HepG2 (cell line): Measurements from ENCODE around the gene BMF. TPM values are rescaled to one million over a fixed set of nuclear protein-coding genes. Genes with fewer than 3 reads are reported as not detected.
A peak's percentile ranks its signal among the peaks of the same experiment; 100 is the strongest.

ENCODE experiments used
- ATAC-seq: fragments of 200-7000 bp; cut with Tn5 transposase; 3 replicates; pipeline ENCODE4 v1.9.1; 2020; ENCODE audit warnings: mild to moderate bottlenecking, moderate library complexity
- BruUV-seq: library from RNA; stranded (reverse); fragments of 400-500 nt; replicated peaks from 2 replicates; lab custom pipeline; 2021; lab: Mats Ljungman, UMichigan
- CTCF ChIA-PET: fragments of 300-600 bp; formaldehyde crosslinking; extraction: SDS; loops from one replicate; lab custom pipeline; 2021; ENCODE audit warnings: low total read pairs, inconsistent platforms, low intra/inter-chr PET ratio; lab: Yijun Ruan, JAX
- POLR2A ChIA-PET: fragments of 350-600 bp; sonication (Branson Sonifier 250); formaldehyde crosslinking; loops from one replicate; lab custom pipeline; 2020; ENCODE audit warnings: antibody characterized with exemption, inconsistent platforms; lab: Yijun Ruan, JAX
- DNase-seq: peaks from one replicate; pipeline ENCODE4 v3.0.0-alpha.2; 2015; ENCODE audit warnings: low spot score
- FAIRE-seq: peaks from 3 replicates; lab custom pipeline; 2011; peaks lifted over from hg19 to GRCh38; lab: Jason Lieb, UNC
- H2AFZ ChIP-seq: one replicate; pipeline ENCODE4 v1.6.1; 2011; ENCODE audit warnings: low read length, inconsistent platforms
- H3K27ac ChIP-seq: fragments of 300-600 bp; 3 replicates; pipeline ENCODE4 v1.8.0; 2011; ENCODE audit warnings: mixed run types, mild to moderate bottlenecking, mixed read lengths, low read length, inconsistent platforms; ENCODE audit not compliant: insufficient read depth; ENCODE audit errors: extremely low read length
- H3K27me3 ChIP-seq, 2 experiments: fragments of 200-600 bp in 1 of 2; 2 replicates in 1 of 2; 3 replicates in 1 of 2; pipeline versions ENCODE4 v1.6.0 to v1.8.0; 2011; ENCODE audit warnings: low read length in 2 of 2, mild to moderate bottlenecking in 2 of 2, moderate library complexity in 2 of 2, inconsistent platforms in 1 of 2; ENCODE audit not compliant: insufficient read depth in 2 of 2, control insufficient read depth in 1 of 2
- H3K36me3 ChIP-seq, 2 experiments: fragments of 200-600 bp in 1 of 2; replicated peaks in 1 of 2; 2 replicates in 1 of 2; 3 replicates in 1 of 2; pipeline versions ENCODE4 v1.5.1 to v1.8.0; 2011; ENCODE audit warnings: low read length in 2 of 2, inconsistent platforms in 1 of 2; ENCODE audit not compliant: insufficient read depth in 2 of 2, control insufficient read depth in 1 of 2
- H3K4me1 ChIP-seq: 2 replicates; pipeline ENCODE4 v1.5.1; 2012; ENCODE audit warnings: low read length, inconsistent platforms; ENCODE audit not compliant: insufficient read depth
- H3K4me2 ChIP-seq: 2 replicates; pipeline ENCODE4 v1.6.0; 2011; ENCODE audit warnings: low read depth, low read length, inconsistent platforms
- H3K4me3 ChIP-seq, 3 experiments: fragments of 200-600 bp in 1 of 3; sonication (generic), shearing (Covaris generic) in 1 of 3; replicated peaks in 1 of 3; 2 replicates each; pipeline ENCODE4 v1.5.1; 2011 to 2016; ENCODE audit warnings: low read length in 3 of 3, inconsistent platforms in 2 of 3, low read depth in 2 of 3, mild to moderate bottlenecking in 2 of 3, control low read depth in 1 of 3, mixed read lengths in 1 of 3; ENCODE audit not compliant: insufficient read depth in 1 of 3
- H3K79me2 ChIP-seq: one replicate; pipeline ENCODE4 v1.6.1; 2011; ENCODE audit warnings: low read length, inconsistent platforms; ENCODE audit not compliant: insufficient read depth
- H3K9ac ChIP-seq: 2 replicates; pipeline ENCODE4 v1.6.0; 2011; ENCODE audit warnings: mild to moderate bottlenecking, low read depth, low read length, inconsistent platforms; ENCODE audit not compliant: insufficient read depth
- H3K9me3 ChIP-seq: 2 replicates; pipeline ENCODE4 v1.5.1; 2012; ENCODE audit warnings: mild to moderate bottlenecking, low read length
- H4K20me1 ChIP-seq: 2 replicates; pipeline ENCODE4 v1.6.0; 2011; ENCODE audit warnings: inconsistent platforms, mild to moderate bottlenecking, low read length, moderate library complexity; ENCODE audit not compliant: insufficient read depth
- CREM ChIP-seq, 2 experiments: sonication (generic) in 1 of 2; formaldehyde crosslinking in 1 of 2; IDR thresholded peaks; 2 replicates each; pipeline versions ENCODE4 v1.4.0 to v1.6.1; 2016 to 2020; ENCODE audit warnings: antibody characterized with exemption in 1 of 2, mild to moderate bottlenecking in 1 of 2, missing genetic modification reagents in 1 of 2
- FOXK1 ChIP-seq: sonication (generic); formaldehyde crosslinking; IDR thresholded peaks from 2 replicates; pipeline ENCODE4 v1.4.0; 2020; ENCODE audit warnings: low read depth, missing genetic modification reagents, borderline replicate concordance
- HDAC2 ChIP-seq: sonication (generic); formaldehyde crosslinking; IDR thresholded peaks from 2 replicates; pipeline ENCODE4 v1.4.0; 2020; ENCODE audit warnings: missing genetic modification reagents
- IRF2 ChIP-seq: IDR thresholded peaks from 2 replicates; pipeline ENCODE4 v1.6.1; 2018; ENCODE audit warnings: missing genetic modification reagents, missing compliant biosample characterization
- KAT2B ChIP-seq: fragments of 150-350 bp; IDR thresholded peaks from 2 replicates; pipeline ENCODE4 v1.6.1; 2014; ENCODE audit warnings: low read depth, low read length, borderline replicate concordance
- KDM1A ChIP-seq: IDR thresholded peaks from 2 replicates; pipeline ENCODE4 v1.6.1; 2016; ENCODE audit warnings: missing compliant biosample characterization
- MATR3 ChIP-seq: sonication (generic); formaldehyde crosslinking; IDR thresholded peaks from 2 replicates; pipeline ENCODE4 v1.4.0; 2020; ENCODE audit warnings: missing genetic modification reagents
- PAXIP1 ChIP-seq: sonication (generic); formaldehyde crosslinking; conservative IDR thresholded peaks from 2 replicates; pipeline ENCODE4 v1.4.0; 2020; ENCODE audit warnings: mild to moderate bottlenecking, missing genetic modification reagents, moderate library complexity
- POLR2A ChIP-seq, 2 experiments: IDR thresholded peaks; 2 replicates each; pipeline ENCODE4 v1.6.1; 2011; ENCODE audit warnings: low read depth in 2 of 2, low read length in 2 of 2, mild to moderate bottlenecking in 1 of 2, moderate library complexity in 1 of 2; ENCODE audit not compliant: insufficient read depth in 1 of 2
- RARA ChIP-seq: IDR thresholded peaks from 2 replicates; pipeline ENCODE4 v1.6.1; 2016; ENCODE audit warnings: missing genetic modification reagents, missing compliant biosample characterization
- UBTF ChIP-seq: sonication (generic); formaldehyde crosslinking; IDR thresholded peaks from 2 replicates; pipeline ENCODE4 v1.4.0; 2020; ENCODE audit warnings: mild to moderate bottlenecking, missing genetic modification reagents
- ZBTB39 ChIP-seq: sonication (generic); formaldehyde crosslinking; IDR thresholded peaks from 2 replicates; pipeline ENCODE4 v1.5.0; 2020; ENCODE audit warnings: missing genetic modification reagents
- ZMAT5 ChIP-seq: sonication (generic); formaldehyde crosslinking; IDR thresholded peaks from 2 replicates; pipeline ENCODE4 v1.5.0; 2020; ENCODE audit warnings: mild to moderate bottlenecking, low read depth, missing genetic modification reagents, borderline replicate concordance
- ZNF570 ChIP-seq: sonication (generic); formaldehyde crosslinking; IDR thresholded peaks from 2 replicates; pipeline ENCODE4 v1.4.0; 2020; ENCODE audit warnings: mild to moderate bottlenecking, missing genetic modification reagents, borderline replicate concordance
- WGBS: methylation state at CpG from one replicate; pipeline ENCODE4 v1.1.6; 2017; ENCODE audit warnings: low lambda C conversion rate; 5-methylcytosine and 5-hydroxymethylcytosine counted together
- in situ Hi-C: cut with HindIII; loops from 2 replicates; pipeline ENCODE4 v1.10.0; 2017; ENCODE audit warnings: low pct_unique_long_range_greater_than_20kb; ENCODE audit not compliant: extremely low pct_ligation_motif_present
- intact Hi-C: fragments of 100-400 bp; cut with micrococcal nuclease; formaldehyde crosslinking; loops from one replicate; pipeline ENCODE4 v1.10.0; 2022; ENCODE audit not compliant: unreplicated experiment
- polyA plus RNA-seq, 8 experiments: library from polyadenylated mRNA; depleted of rRNA in 3 of 8; stranded (reverse) in 7 of 8; unstranded in 1 of 8; fragments of >200 nt; fragmentation: Illumina TruSeq in 4 of 8; extraction: Trizol in 4 of 8; gene quantifications; 2 replicates each; pipeline versions ENCODE4 v1.2.1 to v1.2.3, GENCODE V29; 2011 to 2016; ENCODE audit warnings: low read depth in 4 of 8, missing spikeins in 1 of 8, mixed read lengths in 1 of 8; ENCODE audit not compliant: insufficient read depth in 1 of 8
- total RNA-seq, 5 experiments: library from RNA; depleted of rRNA; stranded (reverse); fragments of >200 nt; fragmentation: Illumina TruSeq; extraction: Trizol; gene quantifications; 2 replicates each; pipeline ENCODE4 v1.2.3, GENCODE V29; 2016; ENCODE audit warnings: low read depth in 1 of 5

BMF gene
- total and polyA plus RNA-seq, 2 of the 13 experiments (the other 11 are each of a cell fraction or from before 2014, with no cell fraction given), result 8.7 to 15.9 TPM

- 52% methylated on average over 6 of the region's 6 CpGs for WGBS
- H3K9ac ChIP-seq, result 0 out of 2 replicates have a peak overlapping the region, but pooled peaks have one; percentile 28
- H2AFZ ChIP-seq, result no peak overlapping the region
- ATAC-seq (no peak), DNase-seq (no peak), FAIRE-seq (no peak)
- H3K79me2 ChIP-seq, result no peaks in the 10 kb centered on the region
- peak overlapping the region; percentile 43 for H3K4me2 ChIP-seq
- peaks cover 90% of the 10 kb centered on the region for H3K4me1 ChIP-seq
- ChIA-PET POLR2A (interaction anchor here (1.0 to 15.1 kb wide), 7 partner anchors 8 to 61 kb away, joined by 3 to 371 read pairs (median 29); partner anchors contain the start of gene BMF), CTCF (no interaction called here)
- H3K9me3 ChIP-seq, result no peaks in the 10 kb centered on the region
- H3K27ac ChIP-seq, result peak overlapping the region; percentile 33
- H3K27me3 ChIP-seq, result no peaks in the 10 kb centered on the region
- no TSS peak for BruUV-seq
- in situ Hi-C loops (no loop called here), intact Hi-C loops (loop anchor here (10.0 kb wide), 1 partner anchor 174 kb away; no protein-coding TSS in a partner anchor)
- no peaks in the 10 kb centered on the region for H4K20me1 ChIP-seq
- peaks cover 0 to 2% of the 10 kb centered on the region in 2 experiments; a peak in 2 of 5 replicates for H3K36me3 ChIP-seq
- no peak overlapping the region for H3K4me3 ChIP-seq
- TF ChIP-seq MATR3 (CRISPR knock-in tag) (no peak), RARA (CRISPR knock-in tag) (peak; percentile 62), KAT2B (peak; percentile 28; the same call in 1 of the 2 replicates), UBTF (CRISPR knock-in tag) (no peak), FOXK1 (peak; percentile 64; the same call in 1 of the 2 replicates), IRF2 (peak; percentile 28; the same call in 1 of the 2 replicates), PAXIP1 (CRISPR knock-in tag) (peak; percentile 84), KDM1A (peak; percentile 72; the same call in 1 of the 2 replicates), CREM (IDR thresholded peaks at IDR 0.05) (0 out of 2 replicates have a peak, but pooled peaks have one; percentile 24), CREM (CRISPR knock-in tag; IDR thresholded peaks at IDR 0.05) (no peak), ZBTB39 (CRISPR knock-in tag) (no peak), ZNF570 (CRISPR knock-in tag) (no peak), POLR2A (IDR thresholded peaks at IDR 0.05; ENCODE audit: insufficient read depth in 1 of 2, low read depth in 2 of 2, low read length in 2 of 2) (0 out of 4 replicates have a peak, but pooled peaks of 1 of the 2 experiments have one; percentile 16), HDAC2 (0 out of 2 replicates have a peak, but pooled peaks have one; percentile 10), ZMAT5 (CRISPR knock-in tag) (no peak)
Observed at GRCh38 chr15:40100947-40101905, 7.5 kb downstream of the BMF start.
